Islet precursor cell (in vitro differentiated cells): ENCODE measurements around the gene HDGFL2.
"Not testable (repeated sequence)": the region's sequence is repeated elsewhere in the genome, so short reads cannot be mapped to it uniquely, and the experiment has no call there.

Experiments
- DNase-seq: peaks from one replicate; pipeline ENCODE4 v3.0.0-alpha.2; 2018

The HDGFL2 gene

GRCh38 chr19:4516939-4517300, 44.8 kb downstream of the HDGFL2 start:
- DNase-seq, result no peak

GRCh38 chr19:4517451-4518057, 45.5 kb downstream of the HDGFL2 start:
- DNase-seq, result no peak

- peak; percentile 74 for DNase-seq
These were observed 46.5 kb downstream of the HDGFL2 start, which contains the start of gene PLIN4 for GRCh38 chr19:4518345-4519171. Gene PLIN4, minus strand, starts transcription at chr19:4518486. Its CDS starts 214 bp downstream, at chr19:4518272.

- DNase-seq, result no peak
These were observed 47.0 kb downstream of the HDGFL2 start for GRCh38 chr19:4519172-4519496.

- no peak for DNase-seq
These were observed 47.6 kb downstream of the HDGFL2 start for GRCh38 chr19:4519521-4520277.

- DNase-seq, result no peak
These were observed 49.2 kb downstream of the HDGFL2 start for GRCh38 chr19:4521170-4521887.

- no peak for DNase-seq
These were observed 49.8 kb downstream of the HDGFL2 start for GRCh38 chr19:4521888-4522242.

- no peak for DNase-seq
These were observed 50.4 kb downstream of the HDGFL2 start for GRCh38 chr19:4522291-4523002.

- peak; percentile 73 for DNase-seq
These were observed 51.4 kb downstream of the HDGFL2 start for GRCh38 chr19:4523306-4524110.

- peak; percentile 82 for DNase-seq
These were observed 52.9 kb downstream of the HDGFL2 start for GRCh38 chr19:4524808-4525562.

GRCh38 chr19:4525563-4526002, 53.5 kb downstream of the HDGFL2 start:
- DNase-seq, result no peak

GRCh38 chr19:4527377-4527776, 55.3 kb downstream of the HDGFL2 start:
- not testable (repeated sequence) for DNase-seq

- no peak for DNase-seq
These were observed 56.7 kb downstream of the HDGFL2 start for GRCh38 chr19:4528843-4529242.

GRCh38 chr19:4529924-4530522, 57.9 kb downstream of the HDGFL2 start:
- no peak for DNase-seq

- no peak for DNase-seq
These were observed 59.6 kb downstream of the HDGFL2 start for GRCh38 chr19:4531562-4532165.

GRCh38 chr19:4533334-4533733, 61.2 kb downstream of the HDGFL2 start:
- DNase-seq, result no peak

GRCh38 chr19:4533835-4534424, 61.8 kb downstream of the HDGFL2 start:
- no peak for DNase-seq

- peak; percentile 91 for DNase-seq
These were observed 63.0 kb downstream of the HDGFL2 start, which contains the start of gene PLIN5 for GRCh38 chr19:4534836-4535658. Gene PLIN5, minus strand, starts transcription at chr19:4535224. Its CDS starts 1,150 bp downstream, at chr19:4534074.
